GM18909 (cell line): ENCODE measurements around the gene GLYAT.

ENCODE experiments used
- ATAC-seq: cut with Tn5 transposase; IDR thresholded peaks from one replicate; pipeline ENCODE4 v1.9.1; 2021; ENCODE audit warnings: mild to moderate bottlenecking; ENCODE audit not compliant: unreplicated experiment, poor library complexity

The GLYAT gene

GRCh38 chr11:58731819-58732218 is at the start of gene GLYAT:
TSS of gene GLYAT (minus strand) at chr11:58731943. CDS start at chr11:58724496, 7,447 bp downstream.
- ATAC-seq, result no peak

- ATAC-seq, result no peak
Observed at GRCh38 chr11:58781345-58781744, 49.6 kb upstream of the GLYAT start.

- ATAC-seq, result no peak
Observed at GRCh38 chr11:58780578-58780977, 48.8 kb upstream of the GLYAT start.

GRCh38 chr11:58776891-58777710 is 45.4 kb upstream of the GLYAT start:
- ATAC-seq, result no peak

GRCh38 chr11:58775066-58775708 is 43.4 kb upstream of the GLYAT start:
- no peak for ATAC-seq

- no peak for ATAC-seq
Observed at GRCh38 chr11:58774164-58774593, 42.4 kb upstream of the GLYAT start.

GRCh38 chr11:58773337-58773736 is 41.6 kb upstream of the GLYAT start:
- no peak for ATAC-seq

- ATAC-seq, result no peak
Observed at GRCh38 chr11:58772329-58773285, 40.9 kb upstream of the GLYAT start.

GRCh38 chr11:58771458-58771855 is 39.7 kb upstream of the GLYAT start:
- no peak for ATAC-seq

- no peak for ATAC-seq
Observed at GRCh38 chr11:58770627-58771457, 39.1 kb upstream of the GLYAT start.

- no peak for ATAC-seq
Observed at GRCh38 chr11:58770166-58770565, 38.4 kb upstream of the GLYAT start.

GRCh38 chr11:58769308-58769707 is 37.6 kb upstream of the GLYAT start:
- ATAC-seq, result no peak

- ATAC-seq, result no peak
Observed at GRCh38 chr11:58768137-58768536, 36.4 kb upstream of the GLYAT start.

- no peak for ATAC-seq
Observed at GRCh38 chr11:58765078-58765477, 33.3 kb upstream of the GLYAT start.

- ATAC-seq, result no peak
Observed at GRCh38 chr11:58763120-58763490, 31.4 kb upstream of the GLYAT start.

- ATAC-seq, result no peak
Observed at GRCh38 chr11:58762284-58763119, 30.8 kb upstream of the GLYAT start.

GRCh38 chr11:58757439-58757838 is 25.7 kb upstream of the GLYAT start:
- ATAC-seq, result no peak

- ATAC-seq, result no peak
Observed at GRCh38 chr11:58745705-58746364, 14.1 kb upstream of the GLYAT start.
